GM19324 (cell line): ENCODE measurements around the gene LRIG1.

Source experiments
- ATAC-seq: cut with Tn5 transposase; IDR thresholded peaks from one replicate; pipeline ENCODE4 v1.9.1; 2021; ENCODE audit warnings: mild to moderate bottlenecking, moderate library complexity; ENCODE audit not compliant: unreplicated experiment, low FRiP score

LRIG1 gene, protein sequence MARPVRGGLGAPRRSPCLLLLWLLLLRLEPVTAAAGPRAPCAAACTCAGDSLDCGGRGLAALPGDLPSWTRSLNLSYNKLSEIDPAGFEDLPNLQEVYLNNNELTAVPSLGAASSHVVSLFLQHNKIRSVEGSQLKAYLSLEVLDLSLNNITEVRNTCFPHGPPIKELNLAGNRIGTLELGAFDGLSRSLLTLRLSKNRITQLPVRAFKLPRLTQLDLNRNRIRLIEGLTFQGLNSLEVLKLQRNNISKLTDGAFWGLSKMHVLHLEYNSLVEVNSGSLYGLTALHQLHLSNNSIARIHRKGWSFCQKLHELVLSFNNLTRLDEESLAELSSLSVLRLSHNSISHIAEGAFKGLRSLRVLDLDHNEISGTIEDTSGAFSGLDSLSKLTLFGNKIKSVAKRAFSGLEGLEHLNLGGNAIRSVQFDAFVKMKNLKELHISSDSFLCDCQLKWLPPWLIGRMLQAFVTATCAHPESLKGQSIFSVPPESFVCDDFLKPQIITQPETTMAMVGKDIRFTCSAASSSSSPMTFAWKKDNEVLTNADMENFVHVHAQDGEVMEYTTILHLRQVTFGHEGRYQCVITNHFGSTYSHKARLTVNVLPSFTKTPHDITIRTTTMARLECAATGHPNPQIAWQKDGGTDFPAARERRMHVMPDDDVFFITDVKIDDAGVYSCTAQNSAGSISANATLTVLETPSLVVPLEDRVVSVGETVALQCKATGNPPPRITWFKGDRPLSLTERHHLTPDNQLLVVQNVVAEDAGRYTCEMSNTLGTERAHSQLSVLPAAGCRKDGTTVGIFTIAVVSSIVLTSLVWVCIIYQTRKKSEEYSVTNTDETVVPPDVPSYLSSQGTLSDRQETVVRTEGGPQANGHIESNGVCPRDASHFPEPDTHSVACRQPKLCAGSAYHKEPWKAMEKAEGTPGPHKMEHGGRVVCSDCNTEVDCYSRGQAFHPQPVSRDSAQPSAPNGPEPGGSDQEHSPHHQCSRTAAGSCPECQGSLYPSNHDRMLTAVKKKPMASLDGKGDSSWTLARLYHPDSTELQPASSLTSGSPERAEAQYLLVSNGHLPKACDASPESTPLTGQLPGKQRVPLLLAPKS

GRCh38 chr3:66500576-66501482, at the start of gene LRIG1:
LRIG1 (minus strand) TSS chr3:66501022; CDS start chr3:66500407, 615 bp downstream.
- ATAC-seq, result peak; percentile 97

DNA sequence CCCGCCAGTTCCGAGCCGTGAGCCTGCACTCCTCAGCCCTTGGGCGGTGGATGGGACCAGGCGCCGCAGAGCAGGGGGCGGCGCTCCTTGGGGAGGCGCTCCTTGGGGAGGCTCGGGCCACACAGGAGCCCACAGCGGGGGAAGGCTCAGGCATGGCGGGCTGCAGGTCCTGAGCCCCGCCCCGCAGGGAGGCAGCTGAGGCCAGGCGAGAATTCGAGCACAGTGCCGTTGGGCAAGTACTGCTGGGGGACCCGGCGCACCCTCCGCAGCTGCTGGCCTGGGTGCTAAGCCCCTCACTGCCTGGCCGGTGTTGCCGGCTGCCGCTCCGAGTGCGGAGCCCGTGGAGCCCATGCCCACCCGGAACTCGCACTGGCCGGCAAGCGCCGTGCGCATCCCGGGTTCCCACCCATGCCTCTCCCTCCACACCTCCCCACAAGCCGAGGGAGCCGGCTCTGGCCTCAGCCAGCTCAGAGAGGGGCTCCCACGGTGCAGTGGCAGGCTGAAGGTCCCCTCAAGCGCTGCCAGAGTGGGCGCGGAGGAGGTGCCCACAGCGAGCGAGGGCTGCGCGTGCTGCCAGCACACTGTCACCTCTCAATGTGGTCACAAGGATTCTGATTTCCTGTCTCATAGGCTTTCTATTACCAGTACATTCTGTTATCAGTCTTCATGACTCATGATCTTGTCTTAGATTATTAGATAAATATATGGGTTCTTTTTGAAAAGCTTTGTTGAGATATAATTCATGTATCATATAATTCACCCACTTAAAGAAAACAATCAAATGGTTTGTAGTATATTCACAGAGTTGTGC, 44.0 kb upstream of the LRIG1 start:
- ATAC-seq, result no peak

- no peak for ATAC-seq
Observed at GRCh38 chr3:66542153-66542552, 41.3 kb upstream of the LRIG1 start.

DNA sequence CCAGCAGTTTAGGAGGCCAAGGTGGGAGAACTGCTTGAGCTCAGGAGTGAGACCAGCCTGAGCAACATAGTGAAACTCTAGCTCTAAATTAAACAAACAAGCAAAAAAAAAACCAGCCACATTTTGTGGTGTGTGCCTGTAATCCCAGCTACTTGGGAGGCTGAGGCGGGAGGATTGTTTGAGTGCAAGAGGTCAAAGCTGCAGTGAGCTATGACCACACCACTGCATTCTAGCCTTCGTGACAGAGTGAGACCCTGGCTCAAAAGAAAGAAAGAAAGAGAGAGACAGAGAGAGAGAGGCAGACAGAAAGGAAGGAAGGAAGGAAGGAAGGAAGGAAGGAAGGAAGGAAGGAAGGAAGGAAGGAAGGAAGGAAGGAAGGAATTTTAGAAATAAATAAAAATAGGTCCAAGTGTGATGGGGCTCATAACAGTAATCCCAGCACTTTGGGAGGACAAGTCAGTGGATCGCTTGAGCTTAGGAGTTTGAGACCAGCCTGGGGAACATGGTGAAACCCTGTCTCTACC, 38.7 kb upstream of the LRIG1 start:
- ATAC-seq, result no peak

DNA sequence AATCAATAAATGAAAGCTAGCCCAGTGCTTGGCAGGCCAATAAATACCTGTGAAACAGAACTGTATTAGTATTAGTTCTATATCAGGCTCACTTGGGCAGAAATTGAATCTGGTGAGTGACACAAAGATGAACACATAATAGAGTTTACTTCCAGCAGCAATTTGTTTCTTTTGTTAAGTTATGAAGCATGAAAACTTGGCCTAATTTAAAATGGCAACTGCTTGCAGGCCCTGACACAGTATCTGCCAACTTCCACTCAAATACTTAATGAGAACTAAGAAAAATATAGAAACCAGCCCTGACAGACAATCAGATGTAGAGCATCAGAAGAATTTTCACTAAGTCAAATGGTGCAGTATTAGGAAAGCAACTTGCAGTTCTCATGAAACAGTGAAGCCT, 37.6 kb upstream of the LRIG1 start:
- ATAC-seq, result no peak

DNA sequence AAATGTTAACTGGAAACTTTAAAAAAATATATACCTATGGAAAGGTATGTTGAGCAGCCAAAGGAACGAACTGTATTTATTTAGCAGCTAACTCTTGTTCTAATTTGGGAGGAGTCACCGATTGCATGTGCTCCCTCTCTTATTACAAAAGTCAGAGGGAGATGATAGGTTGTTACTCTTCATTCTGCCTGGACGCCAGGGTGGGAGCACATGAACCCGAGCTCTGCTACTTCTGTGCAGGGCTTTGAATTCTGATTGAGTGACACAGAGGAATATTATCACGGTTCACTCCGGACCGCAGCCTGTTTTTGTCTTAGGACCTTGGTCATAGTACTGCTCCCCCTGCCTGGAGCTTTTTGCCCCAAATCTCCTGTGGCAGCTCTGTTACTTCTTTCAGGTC, 36.9 kb upstream of the LRIG1 start:
- no peak for ATAC-seq

DNA sequence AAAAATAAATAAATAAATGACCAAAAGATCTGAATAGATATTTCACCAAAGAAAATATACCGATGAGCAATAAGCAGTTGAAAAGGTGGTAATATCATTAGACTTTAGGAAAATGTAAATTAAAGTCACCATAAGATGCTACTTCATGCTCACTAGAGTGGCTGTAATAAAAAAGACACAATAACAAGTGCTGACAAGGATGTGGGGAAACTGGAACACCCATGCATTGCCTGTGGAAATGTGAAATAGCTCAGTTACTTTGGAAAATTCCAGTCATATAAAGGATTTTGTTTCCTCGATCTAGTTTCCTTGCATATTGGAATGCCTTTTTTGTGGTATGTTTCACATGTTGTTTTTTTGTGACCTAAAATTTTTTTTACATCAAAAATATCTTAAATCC, 36.0 kb upstream of the LRIG1 start:
- no peak for ATAC-seq

- ATAC-seq, result no peak
Observed at GRCh38 chr3:66534304-66534845, 33.6 kb upstream of the LRIG1 start.

DNA sequence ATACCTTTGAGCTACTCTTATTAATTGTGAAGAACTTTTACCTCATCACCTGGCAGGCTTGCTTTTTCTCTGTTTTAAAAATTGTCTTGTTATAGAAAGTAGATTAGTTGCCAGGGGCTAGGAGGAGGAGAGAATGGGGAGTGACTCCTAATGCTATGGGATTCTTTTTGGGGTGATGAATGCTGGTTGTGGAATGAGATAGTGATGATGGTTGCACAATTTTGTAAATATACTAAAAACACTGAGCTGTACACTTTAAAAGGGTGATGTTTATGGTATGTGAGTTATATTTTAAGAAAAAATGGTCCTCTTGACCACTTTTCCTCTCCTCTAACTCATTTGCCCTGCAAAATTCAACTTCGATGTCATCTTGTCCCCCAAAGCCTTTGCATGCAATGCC, 31.8 kb upstream of the LRIG1 start:
- no peak for ATAC-seq

DNA sequence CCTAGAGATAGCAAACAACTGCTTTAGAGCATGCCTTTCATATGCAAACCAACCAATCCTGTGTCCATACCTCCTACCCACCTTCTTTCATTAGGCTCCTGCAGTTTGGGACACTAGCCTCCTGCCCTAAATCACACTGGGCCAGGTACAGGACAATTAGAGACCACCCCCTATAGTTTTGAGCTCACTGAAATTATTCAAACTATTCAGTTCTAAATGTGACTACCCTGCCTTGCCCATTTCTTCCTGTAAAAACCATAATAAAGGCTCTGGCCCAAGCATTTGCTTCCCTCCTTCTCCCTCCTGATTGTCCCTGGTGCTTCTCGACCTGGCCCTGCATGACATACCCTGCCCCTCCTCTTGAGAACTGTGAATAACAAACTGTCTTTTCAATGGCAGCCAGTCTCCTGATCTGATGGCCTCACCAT, 31.4 kb upstream of the LRIG1 start:
- ATAC-seq, result no peak

GRCh38 chr3:66531256-66531655, 30.4 kb upstream of the LRIG1 start:
- ATAC-seq, result no peak

DNA sequence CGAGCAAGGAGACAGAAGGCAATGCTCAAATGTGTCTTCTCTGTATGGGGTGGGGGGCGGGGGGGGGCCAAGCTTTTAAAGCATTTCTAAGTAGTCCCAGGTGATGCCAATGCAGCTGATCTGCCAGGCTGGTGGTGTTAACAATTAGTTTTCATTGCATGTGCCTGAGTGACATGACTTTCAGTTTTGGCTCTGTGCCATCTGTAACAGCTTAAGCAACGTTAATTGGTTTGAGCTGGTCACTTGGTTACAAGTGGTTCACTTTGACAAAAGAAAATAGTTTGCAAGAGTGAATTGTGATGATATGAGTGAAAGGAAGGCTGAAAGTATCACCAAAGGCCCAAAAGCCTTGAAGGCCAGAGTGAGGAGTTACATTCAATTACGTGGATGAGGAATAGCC, 26.4 kb upstream of the LRIG1 start:
- ATAC-seq, result no peak

DNA sequence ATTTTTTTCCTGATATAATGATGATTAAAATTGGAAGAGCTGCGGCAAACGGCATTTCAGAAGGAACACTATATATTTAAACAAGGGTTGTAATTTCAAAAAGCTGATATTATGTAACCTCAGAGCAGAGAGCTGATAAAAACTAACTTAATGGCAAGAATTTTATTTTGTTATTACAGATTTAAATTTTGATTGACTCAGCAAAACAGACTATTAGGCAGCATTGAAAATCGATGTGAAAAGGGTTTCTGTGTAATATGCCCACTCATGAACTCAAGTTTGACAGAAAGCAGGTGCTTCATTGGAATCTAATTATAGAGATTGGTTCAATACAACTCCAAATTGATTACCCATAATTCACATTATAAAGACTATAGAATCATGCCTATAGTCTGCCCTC, 24.9 kb upstream of the LRIG1 start:
- ATAC-seq, result no peak

DNA sequence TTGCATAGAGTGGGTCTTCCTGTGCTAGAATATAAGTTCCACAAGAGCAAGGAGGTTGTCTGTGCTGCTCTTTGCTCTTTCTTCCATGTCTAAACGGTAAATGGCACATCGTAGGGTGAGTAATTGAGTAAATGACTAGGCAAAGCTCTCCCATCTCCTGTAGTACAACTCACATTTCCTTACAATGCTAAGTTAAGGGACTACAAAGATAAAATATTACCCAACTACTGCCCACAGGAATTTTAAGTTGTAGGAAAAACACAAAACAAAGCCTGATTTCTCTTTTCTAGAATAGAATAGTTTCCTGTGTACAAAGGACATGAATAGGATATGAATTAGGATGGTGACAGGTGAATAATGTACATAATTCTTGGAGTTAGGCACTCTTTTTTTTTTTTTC, 19.9 kb upstream of the LRIG1 start:
- ATAC-seq, result no peak

DNA sequence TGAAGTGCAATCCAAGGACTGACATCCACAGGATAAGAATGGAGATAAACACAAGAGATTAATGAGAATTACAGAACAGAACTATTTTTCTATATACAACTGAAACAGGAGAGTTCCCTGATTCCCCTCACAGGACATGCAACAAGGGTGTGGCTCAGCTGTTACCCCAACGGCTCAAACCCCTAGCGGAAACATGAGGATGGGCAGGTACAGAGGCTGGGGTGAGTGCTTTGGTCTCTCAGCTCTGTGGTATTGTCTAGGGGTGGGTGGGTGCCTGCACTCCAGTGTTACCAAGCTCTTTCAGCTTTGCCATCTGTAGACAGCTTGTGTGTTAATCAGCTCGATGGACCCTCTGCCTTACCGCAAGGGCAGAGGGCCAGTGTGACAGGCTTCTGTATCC, 17.8 kb upstream of the LRIG1 start:
- ATAC-seq, result no peak

DNA sequence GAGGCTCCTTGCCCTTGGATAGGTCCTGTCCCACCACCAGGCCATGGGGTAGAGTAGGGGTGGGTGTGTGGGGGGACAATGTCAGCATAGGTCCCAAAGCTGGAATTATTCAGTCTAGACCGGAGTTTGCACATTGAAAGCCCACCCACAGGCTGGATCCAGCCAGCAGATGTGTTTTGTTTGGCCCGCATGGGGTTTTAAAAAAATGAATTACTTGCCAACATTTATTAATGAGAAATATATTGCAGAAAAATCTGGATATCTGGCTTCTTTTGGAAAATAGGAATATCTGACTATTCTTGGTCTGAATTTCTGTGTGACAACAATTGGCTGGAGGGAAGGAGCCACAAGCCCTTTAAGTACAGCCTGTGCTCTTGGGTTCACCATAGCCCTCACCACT, 17.3 kb upstream of the LRIG1 start:
- ATAC-seq, result no peak

- ATAC-seq, result no peak
Observed at GRCh38 chr3:66517241-66517640, 16.4 kb upstream of the LRIG1 start.

- no peak for ATAC-seq
Observed at GRCh38 chr3:66508461-66508860, 7.6 kb upstream of the LRIG1 start.
